T-helper 1 cell treated with Interleukin-12 subunit alpha and Interleukin-12 subunit beta and Interleukin-4 antibody, amounts not matched to agents 30 ng/mL and 1 ng/mL, for 36 hours (primary cell): Measurements from ENCODE around the gene ALKAL2. TPM values are rescaled to one million over a fixed set of nuclear protein-coding genes. Genes with fewer than 3 reads are reported as not detected.

Experiments used
- intact Hi-C: fragments of 100-400 bp; cut with micrococcal nuclease; formaldehyde crosslinking; loops from one replicate; pipeline ENCODE4 v1.15.1; 2024
- total RNA-seq: library from RNA; stranded (reverse); gene quantifications from 2 replicates; pipeline ENCODE4 v1.2.3, GENCODE V29; 2022

ALKAL2 gene
- total RNA-seq, 1 donor from 2014 or later: 1.1 TPM

GRCh38 chr2:271917-272316, 16.0 kb downstream of the ALKAL2 start:
- intact Hi-C loops: no loop called here

GRCh38 chr2:270861-271260, 17.0 kb downstream of the ALKAL2 start:
- intact Hi-C loops: no loop called here

DNA sequence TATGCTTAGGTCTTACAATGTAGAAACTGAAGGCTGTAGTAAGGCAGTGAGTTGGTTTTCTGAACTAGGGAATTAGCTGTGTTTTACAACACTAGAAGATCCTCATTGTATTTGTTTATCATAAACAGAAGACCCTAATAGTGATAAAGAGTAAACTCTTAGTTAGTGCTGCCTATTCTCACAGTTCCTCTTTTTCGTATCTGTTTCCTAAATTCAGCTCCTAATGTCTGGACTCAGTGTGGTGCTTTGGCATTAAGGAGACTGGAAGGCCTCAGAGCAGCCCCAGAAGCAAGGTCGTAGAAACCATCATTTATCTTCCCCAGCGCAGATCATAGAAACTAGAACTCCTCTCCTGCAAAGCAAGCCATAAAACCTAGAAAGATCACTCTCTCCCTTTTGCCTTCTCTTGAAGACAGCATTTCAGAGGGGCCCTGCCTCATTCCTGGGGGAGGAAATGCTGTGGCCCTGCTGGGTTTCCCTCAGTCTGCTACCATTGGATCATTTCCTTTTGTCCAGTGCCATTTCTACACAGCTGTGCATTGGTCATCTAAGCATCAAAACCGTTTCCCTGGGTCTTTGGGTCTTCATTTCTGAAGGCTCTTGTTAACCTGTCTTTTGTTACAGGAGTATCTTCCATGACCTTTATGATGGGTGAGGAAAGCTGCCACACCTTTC, 18.4 kb downstream of the ALKAL2 start:
- intact Hi-C loops: no loop called here

GRCh38 chr2:268323-268722, 19.6 kb downstream of the ALKAL2 start:
- intact Hi-C loops: no loop called here

DNA sequence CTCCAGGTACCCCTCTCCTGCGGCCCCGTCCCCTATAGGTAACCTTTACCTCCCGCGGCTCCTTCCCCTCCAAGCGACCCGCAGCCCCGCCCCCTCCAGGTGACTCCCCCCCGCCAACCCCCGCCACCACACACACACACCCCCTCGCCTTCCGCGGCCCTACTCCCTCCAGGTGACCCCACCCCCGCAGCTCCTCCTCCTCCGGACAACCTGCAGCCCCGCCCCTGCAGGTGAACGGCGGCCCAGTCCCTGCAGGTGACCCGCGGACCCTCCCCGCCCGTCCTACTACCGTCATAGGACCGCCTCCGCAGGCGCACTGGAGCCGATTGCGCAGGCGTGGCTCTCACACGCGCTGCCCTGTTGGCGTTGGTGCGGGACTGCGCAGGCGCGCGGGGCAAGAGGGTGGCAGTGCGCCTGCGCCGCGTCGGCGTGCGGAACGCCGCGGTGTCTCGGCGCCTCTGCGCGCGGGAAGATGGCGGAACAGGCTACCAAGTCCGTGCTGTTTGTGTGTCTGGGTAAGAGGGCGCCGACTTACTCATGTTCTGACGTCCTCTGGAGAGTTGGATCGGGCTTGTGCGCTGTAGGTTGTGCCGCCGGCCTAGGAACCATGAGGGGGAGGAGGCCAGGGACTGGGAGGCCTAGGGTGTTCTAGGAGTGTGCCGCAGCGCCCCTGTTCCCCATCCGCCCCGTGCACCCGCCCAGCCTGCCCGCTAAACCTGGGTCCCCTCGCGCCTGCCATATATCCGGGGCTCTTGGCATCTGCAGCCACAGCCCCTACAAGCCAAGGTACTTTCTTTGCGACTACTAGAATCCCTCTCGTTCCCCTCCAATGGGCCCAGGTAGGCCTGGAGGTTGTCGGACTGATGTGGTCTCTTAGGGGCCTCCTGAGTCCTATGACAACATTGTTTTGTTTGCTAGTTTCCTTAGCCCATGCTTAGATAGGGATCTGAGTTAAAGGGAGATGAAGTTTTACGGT, 23.1 kb downstream of the ALKAL2 start, which contains the start of gene ACP1:
Gene ACP1, plus strand, starts transcription at position 455 of the 976 bp plus-strand sequence. Its CDS starts 18 bp downstream, at position 473.
- intact Hi-C loops: loop anchor here (1.0 to 2.0 kb wide), 7 partner anchors 18 to 413 kb away; partner anchors contain the start of gene TMEM18

DNA sequence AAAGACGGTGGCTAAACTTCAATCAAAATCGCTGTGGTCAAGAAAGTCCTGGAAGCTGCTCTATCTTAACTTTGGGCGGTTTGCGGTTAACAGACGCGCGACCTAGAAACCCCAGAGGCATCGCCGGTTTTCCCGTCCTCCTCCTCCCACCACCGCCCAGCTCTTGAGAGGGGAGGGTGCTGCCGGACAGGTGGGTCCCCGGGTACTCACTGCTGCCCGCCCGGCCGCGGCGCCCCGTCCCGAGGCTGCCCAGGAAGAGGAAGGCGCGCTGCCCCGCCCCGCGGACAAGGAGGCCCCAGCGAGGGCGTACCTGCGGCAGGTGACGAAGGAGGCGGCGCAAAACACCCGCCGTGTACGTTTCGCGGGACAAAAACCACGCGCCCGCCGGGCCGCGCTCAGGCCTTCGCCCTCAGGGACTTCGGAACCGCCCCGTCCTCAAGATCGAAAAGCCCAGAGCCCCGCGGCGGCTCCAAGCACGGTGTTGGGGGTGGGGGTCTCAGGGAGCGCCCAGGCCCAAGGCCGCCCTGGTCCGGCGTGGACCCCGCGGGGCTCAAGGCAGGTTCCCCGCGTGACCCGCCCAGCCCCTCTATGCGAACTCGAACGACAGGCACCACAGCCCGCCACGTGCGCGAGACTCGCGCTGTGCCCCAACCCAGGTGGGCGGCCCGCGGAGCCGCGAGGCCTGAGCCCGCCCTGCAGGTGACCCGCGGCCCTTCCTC, 24.0 kb downstream of the ALKAL2 start, which contains the start of gene SH3YL1:
Gene SH3YL1, minus strand, starts transcription at position 259 of the 719 bp plus-strand sequence. Its CDS starts 48 bp downstream, at position 211.
- intact Hi-C loops: loop anchor here (1.0 to 2.0 kb wide), 7 partner anchors 17 to 413 kb away; partner anchors contain the start of gene TMEM18

DNA sequence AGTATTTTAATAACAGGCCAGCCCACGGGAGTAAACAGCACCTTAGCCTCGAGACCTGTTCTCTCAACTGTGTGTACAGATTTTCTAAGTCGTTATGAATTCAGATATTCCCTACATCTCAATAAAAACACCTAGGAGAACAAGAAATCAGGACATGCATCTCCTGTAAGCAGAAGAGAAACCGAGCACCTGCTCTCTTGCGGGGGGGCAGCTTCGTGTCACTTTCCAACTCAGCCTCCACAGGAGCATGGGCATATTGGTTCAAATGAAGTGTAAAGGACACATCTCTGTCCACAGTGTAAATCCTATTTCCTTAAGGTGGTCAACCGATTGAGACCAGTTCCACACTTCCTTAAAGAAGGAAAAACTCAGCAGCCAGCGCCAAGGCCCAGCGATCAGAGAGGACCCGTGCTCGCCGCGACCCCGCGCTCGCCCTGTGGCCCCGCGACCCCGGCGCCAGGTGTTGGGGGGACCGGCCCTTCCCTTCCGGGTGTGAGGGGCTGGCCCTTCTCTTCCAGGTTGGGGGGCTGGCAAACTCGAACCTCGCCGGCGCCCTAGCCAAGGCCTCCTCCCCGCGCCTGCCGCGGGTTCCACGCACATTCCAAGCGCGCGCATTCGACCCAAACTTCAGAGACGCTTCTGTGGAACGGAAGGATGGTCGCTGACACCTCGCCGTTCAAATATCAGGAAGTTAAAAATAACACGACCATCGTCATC, 24.7 kb downstream of the ALKAL2 start:
- intact Hi-C loops: no loop called here

DNA sequence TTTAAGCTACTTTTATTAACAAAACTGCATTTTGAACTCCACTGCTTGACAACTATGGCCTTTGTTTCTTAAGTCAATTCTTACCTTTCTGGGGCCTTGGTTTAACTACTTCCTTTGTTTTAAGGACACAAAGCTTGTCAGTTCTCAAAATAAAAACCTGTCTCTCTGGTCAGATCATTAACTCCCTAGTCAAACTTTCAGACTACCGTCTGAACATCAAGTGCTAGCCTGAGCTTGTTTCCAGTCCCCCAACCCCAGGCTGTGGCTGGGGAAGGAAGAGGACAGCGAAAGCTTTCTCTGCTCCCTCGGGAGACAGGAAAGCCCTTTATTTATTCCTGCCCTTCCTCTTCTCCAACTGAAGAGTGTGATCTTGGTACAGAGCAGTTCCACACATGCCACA, 25.8 kb downstream of the ALKAL2 start:
- intact Hi-C loops: no loop called here

DNA sequence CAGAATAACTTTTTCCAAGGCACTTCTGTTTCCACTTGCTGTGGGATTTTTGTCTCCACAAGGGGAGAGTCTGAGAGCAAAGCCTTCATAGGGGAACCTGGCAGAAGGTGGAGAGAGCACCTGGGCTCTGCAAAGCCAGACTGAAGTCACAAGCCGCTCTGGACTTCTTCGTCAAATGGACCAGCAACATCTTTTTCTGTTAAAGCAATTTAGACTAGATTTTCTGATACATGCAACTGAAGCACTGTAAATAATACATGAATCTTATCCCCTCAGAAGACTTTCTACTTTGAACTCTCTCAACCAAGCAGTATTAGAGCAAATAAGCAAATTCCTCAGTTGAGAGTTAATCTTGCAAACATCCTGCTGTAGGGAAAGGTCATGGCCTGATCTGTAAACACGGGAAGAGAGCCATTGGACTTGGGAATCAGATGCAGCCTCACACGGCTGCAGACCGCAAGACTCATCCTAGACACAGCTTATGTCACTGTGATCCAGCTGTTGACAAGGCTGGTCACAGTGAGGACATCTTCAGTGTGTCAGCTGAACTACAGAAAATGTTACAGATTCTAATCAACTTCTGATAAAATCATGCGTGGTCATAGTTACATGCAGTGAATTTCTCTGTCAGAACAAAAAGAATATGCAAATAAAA, 27.3 kb downstream of the ALKAL2 start:
- intact Hi-C loops: no loop called here

DNA sequence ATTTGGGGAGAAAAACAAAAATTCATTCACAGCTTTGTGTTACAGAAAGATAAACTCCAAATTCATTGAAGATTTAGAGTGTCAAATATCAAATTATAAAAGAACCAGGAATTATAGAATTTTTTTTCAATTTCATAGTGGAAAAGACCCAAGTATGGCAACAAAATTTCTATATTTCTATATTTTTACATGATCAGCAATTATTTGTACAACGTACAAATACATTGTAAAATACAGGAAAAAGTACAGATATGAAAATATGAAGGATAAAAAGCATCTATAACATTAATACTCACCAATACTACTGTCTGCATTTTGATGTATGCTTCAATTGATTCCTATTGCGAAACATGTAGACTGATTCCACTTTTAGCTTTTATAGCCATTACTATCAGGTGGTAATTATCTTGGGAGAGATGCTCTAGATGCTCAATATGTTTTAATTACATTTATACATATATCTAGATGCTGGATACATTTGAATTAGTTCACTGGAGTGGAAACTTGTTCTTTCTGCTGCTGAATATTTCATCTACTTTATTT, 28.0 kb downstream of the ALKAL2 start:
- intact Hi-C loops: no loop called here

DNA sequence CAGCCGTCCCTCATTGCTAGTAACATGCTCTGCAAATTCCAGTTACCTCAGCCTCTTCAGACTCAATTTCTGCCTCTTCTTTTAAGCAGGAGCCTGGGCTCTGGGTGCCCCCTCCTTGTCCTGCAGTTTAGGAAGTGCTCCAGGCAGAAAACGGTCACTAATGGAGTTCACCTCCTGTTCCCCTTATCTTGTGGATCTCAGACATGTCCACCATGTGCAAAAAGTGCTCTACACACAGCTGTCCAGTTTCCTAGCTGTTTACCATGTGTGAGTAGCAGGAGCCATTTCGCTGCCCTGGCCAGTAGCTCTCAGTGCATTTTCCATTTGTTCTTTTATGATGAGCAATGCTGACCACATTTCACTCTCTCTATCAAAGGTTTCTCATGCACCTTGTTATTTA, 29.0 kb downstream of the ALKAL2 start:
- intact Hi-C loops: no loop called here

DNA sequence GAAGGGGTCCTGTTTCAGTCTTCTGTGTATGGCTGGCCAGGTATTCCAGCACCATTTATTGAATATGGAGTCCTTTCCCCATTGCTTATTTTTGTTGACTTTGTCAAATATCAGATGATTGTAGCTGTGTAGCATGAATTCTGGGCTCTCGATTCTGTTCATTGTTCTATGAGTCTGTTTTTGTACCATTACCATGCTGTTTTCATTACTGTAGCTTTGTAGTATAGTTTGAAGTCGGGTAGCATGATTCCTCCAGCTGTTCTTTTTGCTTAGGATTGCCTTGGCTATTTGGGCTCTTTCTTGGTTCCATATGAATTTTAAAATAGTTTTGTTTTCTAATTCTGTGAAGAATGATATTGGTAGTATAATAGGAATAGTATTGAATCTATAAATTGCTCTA, 30.0 kb downstream of the ALKAL2 start:
- intact Hi-C loops: no loop called here

GRCh38 chr2:257429-257828, 30.5 kb downstream of the ALKAL2 start:
- intact Hi-C loops: no loop called here

DNA sequence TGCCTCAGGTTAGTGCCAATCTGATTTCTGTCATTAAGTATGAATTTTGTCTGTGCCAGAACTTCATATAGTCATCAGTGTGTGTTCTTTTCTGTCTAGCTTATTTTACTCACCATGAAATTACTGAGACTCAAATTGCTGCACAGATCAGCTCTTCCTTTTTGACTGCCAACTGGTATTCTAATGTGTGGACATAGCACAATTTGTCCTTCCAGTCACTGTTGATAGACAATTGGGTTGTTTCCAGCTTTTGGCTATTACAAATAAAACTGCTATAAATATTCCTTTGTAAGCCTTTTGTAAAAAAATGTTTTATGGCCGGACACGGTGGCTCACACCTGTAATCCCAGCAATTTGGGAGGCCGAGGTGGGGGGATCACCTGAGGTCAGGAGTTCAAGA, 31.8 kb downstream of the ALKAL2 start:
- intact Hi-C loops: no loop called here

DNA sequence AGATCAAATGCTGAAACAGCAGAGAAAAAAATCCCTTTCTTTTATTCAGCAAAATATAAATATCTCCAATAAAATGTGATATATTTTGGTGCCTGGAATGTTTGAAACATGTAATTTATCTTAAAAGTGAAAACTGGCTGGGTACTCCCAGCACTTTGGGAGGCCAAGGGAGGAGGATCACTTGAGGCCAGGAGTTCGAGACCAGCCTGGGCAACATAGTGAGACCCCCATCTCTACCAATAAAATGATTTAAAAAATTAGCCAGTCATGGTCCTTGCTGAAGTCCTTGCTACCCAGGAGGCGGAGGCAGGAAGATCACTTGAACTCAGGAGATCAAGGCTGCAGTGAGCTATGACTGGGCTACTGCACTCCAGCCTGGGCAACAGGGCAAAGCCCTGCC, 32.7 kb downstream of the ALKAL2 start:
- intact Hi-C loops: no loop called here

DNA sequence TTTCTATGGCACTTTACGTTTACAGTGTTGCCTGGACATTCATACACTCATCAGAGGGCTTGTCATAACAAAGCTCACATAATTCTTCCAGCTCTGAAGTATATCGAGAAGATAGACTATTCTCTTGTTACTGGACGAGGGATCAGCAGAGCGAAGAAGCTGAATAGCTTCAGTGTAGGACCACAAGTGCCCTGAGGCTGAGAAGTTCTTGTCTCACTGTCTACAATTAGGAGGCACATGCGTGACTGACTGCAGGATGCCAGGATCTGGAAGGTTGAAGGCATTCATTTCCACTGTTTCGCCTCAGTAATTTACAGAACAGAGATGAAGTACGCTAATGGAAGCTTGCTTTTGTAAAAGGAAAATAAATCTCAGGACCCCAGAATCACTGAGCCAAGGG, 33.6 kb downstream of the ALKAL2 start:
- intact Hi-C loops: no loop called here

DNA sequence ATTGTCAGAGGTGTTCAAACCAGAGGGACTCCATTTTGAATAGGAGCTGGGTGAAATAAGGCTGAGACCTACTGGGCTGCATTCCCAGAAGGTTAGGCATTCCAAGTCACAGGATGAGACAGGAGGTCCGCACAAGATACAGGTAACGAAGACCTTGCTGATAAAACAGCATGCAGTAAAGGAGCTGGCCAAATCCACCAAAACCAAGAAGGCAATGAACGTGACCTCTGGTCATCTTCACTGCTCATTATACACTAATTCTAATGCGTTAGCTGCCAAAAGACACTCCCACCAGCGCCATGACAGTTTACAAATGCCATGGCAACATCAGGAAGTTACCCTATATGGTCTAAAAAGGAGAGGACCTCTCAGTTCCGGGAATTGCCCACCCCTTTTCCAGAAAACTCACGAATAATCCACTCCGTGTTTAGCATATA, 34.7 kb downstream of the ALKAL2 start:
- intact Hi-C loops: no loop called here

DNA sequence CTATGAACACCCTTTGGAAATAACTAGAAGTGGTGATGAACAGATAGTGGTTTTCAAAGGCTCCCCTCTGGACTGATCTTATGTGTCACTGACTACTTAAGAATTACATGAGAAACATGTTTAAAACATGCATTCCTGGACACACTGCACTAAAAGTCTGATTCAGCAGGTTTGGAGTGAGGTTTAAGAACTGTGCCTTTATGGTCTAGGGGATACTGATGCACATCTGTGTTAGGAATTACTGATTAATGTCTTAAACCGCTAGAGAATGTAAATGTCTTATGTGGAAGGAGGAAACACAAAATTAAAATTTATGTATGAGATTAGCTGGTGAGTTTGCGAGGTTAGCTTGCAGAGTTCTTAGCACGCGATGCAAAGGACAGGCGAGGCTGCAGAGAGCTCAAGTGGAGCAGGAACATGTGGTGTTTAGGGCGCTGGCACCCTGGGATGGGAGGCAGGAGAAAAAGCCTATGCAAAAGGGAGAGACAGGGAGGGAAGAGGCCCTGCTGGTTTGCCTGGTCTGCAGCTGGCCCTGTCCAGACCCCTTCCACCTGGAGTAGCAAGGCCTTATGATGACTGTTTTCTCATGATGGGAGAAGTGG, 35.8 kb downstream of the ALKAL2 start:
- intact Hi-C loops: no loop called here

- intact Hi-C loops: loop anchor here (5.0 to 10.0 kb wide), 3 partner anchors 188 to 1298 kb away; no protein-coding TSS in a partner anchor
Observed at GRCh38 chr2:249538-250042, 38.3 kb downstream of the ALKAL2 start.
